Prostate gland (tissue), 2 donors: ENCODE data around the gene CCDC148. TPM values are rescaled to one million over a fixed set of nuclear protein-coding genes. Genes with fewer than 3 reads are reported as not detected.

ENCODE experiments used
- DNase-seq: peaks from one replicate; pipeline ENCODE4 v3.0.0-alpha.2; 2019; ENCODE audit warnings: low spot score
- H3K27ac ChIP-seq, 2 donors: fragments of 200-600 bp; sonication (generic); 2 replicates each; pipeline ENCODE4 v1.5.1; 2017 to 2019
- H3K27me3 ChIP-seq: fragments of 200-600 bp; sonication (generic); replicated peaks from 2 replicates; pipeline ENCODE4 v1.5.1; 2019; ENCODE audit not compliant: insufficient read depth
- H3K36me3 ChIP-seq, 2 donors: fragments of 200-600 bp; sonication (generic); 1 replicate in 1 of 2; 2 replicates in 1 of 2; pipeline versions ENCODE4 v1.5.1 to v1.8.1; 2017 to 2019
- H3K4me1 ChIP-seq: fragments of 200-600 bp; sonication (generic); replicated peaks from 2 replicates; pipeline ENCODE4 v1.5.1; 2019
- H3K4me3 ChIP-seq, 2 donors: fragments of 200-600 bp; sonication (generic); 2 replicates each; pipeline ENCODE4 v1.5.1; 2017 to 2019
- H3K9me3 ChIP-seq: fragments of 200-600 bp; sonication (generic); 2 replicates; pipeline ENCODE4 v1.5.1; 2017
- CTCF ChIP-seq, 4 experiments: fragments of 200-600 bp in 2 of 4; fragments of 450-650 bp in 2 of 4; sonication (generic) in 2 of 4; IDR thresholded peaks; 1 replicate in 3 of 4; 2 replicates in 1 of 4; pipeline ENCODE4 v1.5.1; 2016 to 2019; ENCODE audit warnings: antibody characterized with exemption in 4 of 4, mild to moderate bottlenecking in 2 of 4, moderate library complexity in 2 of 4
- POLR2A ChIP-seq: fragments of 450-650 bp; IDR thresholded peaks from one replicate; pipeline ENCODE4 v1.6.1; 2016; ENCODE audit warnings: antibody characterized with exemption, mild to moderate bottlenecking
- POLR2AphosphoS5 ChIP-seq: sonication (generic); formaldehyde crosslinking; IDR thresholded peaks from one replicate; pipeline ENCODE4 v1.6.1; 2017; ENCODE audit warnings: antibody characterized with exemption
- WGBS: methylation state at CpG from one replicate; pipeline ENCODE4 v1.1.5; 2018; 5-methylcytosine and 5-hydroxymethylcytosine counted together
- intact Hi-C: fragments of 100-400 bp; cut with DNase I; formaldehyde crosslinking; loops from one replicate; pipeline ENCODE4 v1.14.2; 2022
- total RNA-seq, 2 donors: library from RNA; depleted of rRNA; stranded (reverse); fragments of >200 nt; gene quantifications; one replicate each; pipeline ENCODE4 v1.1.0, GENCODE V29; 2016

The CCDC148 gene
- total RNA-seq, 2 donors from 2014 or later, result 1.5 to 1.6 TPM

- H3K9me3 ChIP-seq, result no peaks in the 10 kb centered on the region
- peaks cover 2% of the 10 kb centered on the region for H3K4me1 ChIP-seq
- intact Hi-C loops, result no loop called here
- H3K27me3 ChIP-seq, result no peaks in the 10 kb centered on the region
- no peak overlapping the region for H3K4me3 ChIP-seq
- no peak for TF ChIP-seq CTCF (IDR thresholded peaks at IDR 0.05)
- TF ChIP-seq POLR2AphosphoS5, result no peak
- no peak for TF ChIP-seq POLR2A
- no peak for DNase-seq
- WGBS, result 58% methylated on average over 3 of the region's 3 CpGs
- H3K27ac ChIP-seq, result no peak overlapping the region
- no peaks in the 10 kb centered on the region for H3K36me3 ChIP-seq
Observed at GRCh38 chr2:158496986-158497385, 40.4 kb upstream of the CCDC148 start.

GRCh38 chr2:158495175-158495574 is 38.6 kb upstream of the CCDC148 start:
- intact Hi-C loops, result no loop called here
- no peaks in the 10 kb centered on the region for H3K36me3 ChIP-seq
- no peaks in the 10 kb centered on the region for H3K9me3 ChIP-seq
- H3K27ac ChIP-seq, result no peak overlapping the region
- 86% methylated on average over 5 of the region's 5 CpGs for WGBS
- no peak for TF ChIP-seq POLR2A
- no peak for TF ChIP-seq CTCF (IDR thresholded peaks at IDR 0.05)
- TF ChIP-seq POLR2AphosphoS5, result no peak
- H3K27me3 ChIP-seq, result no peaks in the 10 kb centered on the region
- DNase-seq, result no peak
- no peak overlapping the region for H3K4me3 ChIP-seq
- H3K4me1 ChIP-seq, result peaks cover 2% of the 10 kb centered on the region

DNA sequence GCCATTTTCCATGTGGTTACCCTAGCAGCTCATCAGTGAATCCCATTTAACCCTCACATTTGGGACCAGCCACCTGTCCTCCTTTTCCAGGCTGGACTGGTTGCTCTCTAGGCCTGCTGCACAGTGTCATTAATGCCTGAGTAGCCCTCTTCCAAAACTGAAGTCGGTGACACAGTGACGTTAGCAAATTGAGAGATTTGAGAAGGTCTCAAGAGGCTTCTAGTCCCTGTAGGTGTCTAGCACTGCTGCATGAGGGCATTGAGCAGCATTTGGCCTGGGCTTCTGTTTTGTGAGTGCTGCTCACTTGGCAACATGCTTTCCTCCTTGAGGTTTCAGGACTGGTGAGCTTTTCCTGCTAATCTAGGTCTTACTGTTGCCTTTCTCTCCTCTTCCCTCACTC is 36.9 kb upstream of the CCDC148 start:
- 88% methylated on average over 2 of the region's 2 CpGs for WGBS
- H3K36me3 ChIP-seq, result no peaks in the 10 kb centered on the region
- H3K27ac ChIP-seq, result no peak overlapping the region
- intact Hi-C loops, result no loop called here
- H3K4me3 ChIP-seq, result no peak overlapping the region
- H3K9me3 ChIP-seq, result no peaks in the 10 kb centered on the region
- no peaks in the 10 kb centered on the region for H3K27me3 ChIP-seq
- no peak for DNase-seq
- peaks cover 2% of the 10 kb centered on the region for H3K4me1 ChIP-seq
- TF ChIP-seq CTCF (IDR thresholded peaks at IDR 0.05) (no peak), POLR2A (no peak), POLR2AphosphoS5 (no peak)

DNA sequence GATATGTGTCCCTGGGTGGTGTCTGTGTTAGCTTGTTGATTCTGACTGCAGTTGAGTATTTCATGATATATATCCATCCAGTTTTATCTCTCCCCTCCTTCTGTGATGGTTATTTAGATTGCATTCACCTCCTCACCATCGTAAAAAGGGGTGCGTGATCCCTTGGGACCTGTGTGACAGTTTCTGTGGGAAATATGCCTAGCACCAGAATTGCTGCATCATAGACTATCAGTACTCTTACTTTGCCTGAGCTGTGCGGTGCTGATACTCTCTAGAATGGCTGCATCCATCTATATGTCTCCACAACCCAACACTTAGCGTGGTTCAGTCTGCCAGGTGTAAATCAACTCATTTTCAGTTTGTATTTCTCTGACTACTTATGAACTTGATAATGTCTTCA is 34.5 kb upstream of the CCDC148 start:
- no peaks in the 10 kb centered on the region for H3K36me3 ChIP-seq
- no peak overlapping the region for H3K4me3 ChIP-seq
- TF ChIP-seq POLR2A (no peak), POLR2AphosphoS5 (no peak), CTCF (IDR thresholded peaks at IDR 0.05) (no peak)
- H3K27ac ChIP-seq, result no peak overlapping the region
- intact Hi-C loops, result no loop called here
- DNase-seq, result no peak
- H3K27me3 ChIP-seq, result no peaks in the 10 kb centered on the region
- no peaks in the 10 kb centered on the region for H3K4me1 ChIP-seq
- WGBS, result 89% methylated on average over 4 of the region's 4 CpGs
- no peaks in the 10 kb centered on the region for H3K9me3 ChIP-seq

- no peak for DNase-seq
- intact Hi-C loops, result no loop called here
- TF ChIP-seq CTCF (IDR thresholded peaks at IDR 0.05), result no peak
- no peak for TF ChIP-seq POLR2AphosphoS5
- TF ChIP-seq POLR2A, result no peak
- H3K27me3 ChIP-seq, result no peaks in the 10 kb centered on the region
- H3K4me1 ChIP-seq, result no peaks in the 10 kb centered on the region
- H3K36me3 ChIP-seq, result no peaks in the 10 kb centered on the region
- no peaks in the 10 kb centered on the region for H3K9me3 ChIP-seq
- H3K4me3 ChIP-seq, result no peak overlapping the region
- 66% methylated on average over 6 of the region's 6 CpGs for WGBS
- no peak overlapping the region for H3K27ac ChIP-seq
Observed at GRCh38 chr2:158489366-158490112, 33.0 kb upstream of the CCDC148 start.
